ENCODE data around the gene KRT12. TPM values are rescaled to one million over a fixed set of nuclear protein-coding genes. Genes with fewer than 3 reads are reported as not detected.

KRT12 gene
- total and polyA plus RNA-seq, 9 of the 15 experiments (the other 6 are each of a cell fraction or from before 2014, with no cell fraction given) = 0.18 to 7.0 (median 2.2) TPM

GRCh38 chr17:40848583-40849235 is 18.3 kb downstream of the KRT12 start:
- Histone ChIP-seq H3K4me3 (no peak overlapping the region), H4K20me1 (replicated peaks; ENCODE audit: control insufficient read depth, insufficient read depth, low read length) (no peaks in the 10 kb centered on the region), H3K27me3 (ENCODE audit: control insufficient read depth in 2 of 2, insufficient read depth in 2 of 2, low read length in 2 of 2) (no peaks in the 10 kb centered on the region), H3K27ac (ENCODE audit: extremely low read depth, low read depth, low read length) (no peak overlapping the region), H2AFZ (ENCODE audit: low read depth, low read length) (no peak overlapping the region), H3K9ac (ENCODE audit: insufficient read depth in 1 of 2, low read depth in 2 of 2, low read length in 2 of 2) (no peak overlapping the region), H3K36me3 (ENCODE audit: control insufficient read depth, insufficient read depth, low read length) (no peaks in the 10 kb centered on the region), H3K9me3 (replicated peaks; ENCODE audit: control insufficient read depth, insufficient read depth, low read depth, low read length) (no peaks in the 10 kb centered on the region), H3K4me2 (ENCODE audit: insufficient read depth, low read length) (no peak overlapping the region), H3K79me2 (ENCODE audit: control insufficient read depth, insufficient read depth, low read length) (no peaks in the 10 kb centered on the region), H3K4me1 (replicated peaks in 1 of 2; ENCODE audit: control insufficient read depth in 2 of 2, insufficient read depth in 2 of 2, low read length in 2 of 2) (peaks cover 6 to 27% of the 10 kb centered on the region in 2 experiments; a peak in 3 of 5 replicates), H3K9me1 (ENCODE audit: control insufficient read depth, insufficient read depth, low read length) (no peaks in the 10 kb centered on the region)
- intact Hi-C loops (cut with micrococcal nuclease) = no loop called here
- BruUV-seq (replicated peaks) = no TSS peak
- WGBS (ENCODE audit: insufficient coverage, low coverage, missing lambda C conversion rate) = 70% methylated on average over 1 of the region's 1 CpG
- CTCF ChIA-PET (ENCODE audit: low intra/inter-chr PET ratio) = no interaction called here
- POLR2A ChIA-PET = interaction anchor here (1.2 kb wide), 1 partner anchor 10 kb away, joined by 5 read pairs; no protein-coding TSS in a partner anchor
- DNase-seq (ENCODE audit: extremely low read depth in 1 of 4, low spot score in 3 of 4) = no peak
- no peak for ATAC-seq
- FAIRE-seq = no peak
- in situ Hi-C loops (cut with MboI) = no loop called here
- TF ChIP-seq STAT5B (CRISPR knock-in tag; IDR thresholded peaks at IDR 0.05) (no peak), ELK3 (CRISPR knock-in tag; IDR thresholded peaks at IDR 0.05) (no peak), HNRNPK (IDR thresholded peaks at IDR 0.05; ENCODE audit: low read depth, low read length, poor library complexity, severe bottlenecking) (peak; percentile 93), KLF16 (IDR thresholded peaks at IDR 0.05) (no peak), TAF7 (tag; IDR thresholded peaks at IDR 0.05) (no peak), ZNF668 (CRISPR knock-in tag; IDR thresholded peaks at IDR 0.05) (no peak), ZNF444 (CRISPR knock-in tag; IDR thresholded peaks at IDR 0.05) (no peak), CHD2 (IDR thresholded peaks at IDR 0.05; ENCODE audit: low read depth, low read length) (no peak), TAL1 (IDR thresholded peaks at IDR 0.05) (no peak), ZNF551 (CRISPR knock-in tag; IDR thresholded peaks at IDR 0.05) (no peak), TARDBP (IDR thresholded peaks at IDR 0.05) (no peak), CEBPB (tag; IDR thresholded peaks at IDR 0.05) (peak; percentile 32; the same call in 1 of the 2 replicates), ZBTB40 (IDR thresholded peaks at IDR 0.05) (no peak), ZBTB40 (CRISPR knock-in tag; IDR thresholded peaks at IDR 0.05) (no peak), SMARCE1 (IDR thresholded peaks at IDR 0.05) (no peak)
